Activated naive CD4-positive, alpha-beta T cell treated with anti-CD3 and anti-CD28 coated beads for 36 hours (primary cell): Measurements from ENCODE around the gene PTPRN2. TPM values are rescaled to one million over a fixed set of nuclear protein-coding genes. Genes with fewer than 3 reads are reported as not detected.

Experiments used
- CTCF ChIA-PET: fragments of 350-600 bp; sonication (Branson Sonifier 250); formaldehyde crosslinking; loops from one replicate; lab custom pipeline; 2021; ENCODE audit warnings: antibody characterized with exemption; lab: Charles Lee
- DNase-seq: peaks from one replicate; pipeline ENCODE4 v3.0.0-alpha.2; 2020
- H3K27ac Mint-ChIP-seq: one replicate; pipeline ENCODE4 v1.8.0; 2021; ENCODE audit warnings: mild to moderate bottlenecking, mixed read lengths
- H3K27me3 Mint-ChIP-seq: one replicate; pipeline ENCODE4 v1.8.0; 2021; ENCODE audit warnings: low read depth, mixed read lengths
- H3K36me3 Mint-ChIP-seq: one replicate; pipeline ENCODE4 v1.8.0; 2021; ENCODE audit warnings: low read depth, mixed read lengths
- H3K4me1 Mint-ChIP-seq: one replicate; pipeline ENCODE4 v1.8.0; 2021; ENCODE audit warnings: low read depth, mixed read lengths
- H3K4me3 Mint-ChIP-seq: one replicate; pipeline ENCODE4 v1.8.0; 2021; ENCODE audit warnings: mild to moderate bottlenecking, moderate library complexity, mixed read lengths
- H3K9me3 Mint-ChIP-seq: one replicate; pipeline ENCODE4 v1.8.0; 2021; ENCODE audit warnings: mixed read lengths
- intact Hi-C: fragments of 100-400 bp; cut with micrococcal nuclease; formaldehyde crosslinking; loops from one replicate; pipeline ENCODE4 v1.15.1; 2023
- total RNA-seq, 2 experiments: library from RNA; stranded (reverse); gene quantifications; one replicate each; pipeline ENCODE4 v1.2.3, GENCODE V29; 2021

The PTPRN2 gene
- total RNA-seq, 2 experiments from 2014 or later = 0.54 to 0.62 TPM

- DNase-seq = no peak
- Mint-ChIP-seq H3K27me3 (peaks cover 3% of the 10 kb centered on the region), H3K27ac (no peak overlapping the region), H3K4me3 (no peak overlapping the region), H3K36me3 (no peaks in the 10 kb centered on the region), H3K9me3 (no peaks in the 10 kb centered on the region), H3K4me1 (no peaks in the 10 kb centered on the region)
- CTCF ChIA-PET = no interaction called here
- intact Hi-C loops = no loop called here
Observed at GRCh38 chr7:158061026-158061630, 526.5 kb downstream of the PTPRN2 start.

GRCh38 chr7:158060216-158060615 is 527.4 kb downstream of the PTPRN2 start:
- no peaks in the 10 kb centered on the region for H3K36me3 Mint-ChIP-seq
- intact Hi-C loops = no loop called here
- no peak for DNase-seq

GRCh38 chr7:158057446-158057845 is 530.2 kb downstream of the PTPRN2 start:
- intact Hi-C loops = no loop called here
- H3K4me3 Mint-ChIP-seq = no peak overlapping the region
- H3K36me3 Mint-ChIP-seq = no peaks in the 10 kb centered on the region
- CTCF ChIA-PET = no interaction called here
- DNase-seq = no peak
- H3K4me1 Mint-ChIP-seq = no peaks in the 10 kb centered on the region
- no peaks in the 10 kb centered on the region for H3K9me3 Mint-ChIP-seq
- H3K27me3 Mint-ChIP-seq = no peaks in the 10 kb centered on the region
- no peak overlapping the region for H3K27ac Mint-ChIP-seq

More at GRCh38 chr7:158060216-158060615, 527.4 kb downstream of the PTPRN2 start:
- Mint-ChIP-seq H3K4me3 (no peak overlapping the region), H3K9me3 (no peaks in the 10 kb centered on the region), H3K27me3 (peaks cover 3% of the 10 kb centered on the region), H3K27ac (no peak overlapping the region), H3K4me1 (no peaks in the 10 kb centered on the region)
- CTCF ChIA-PET = no interaction called here

GRCh38 chr7:158056761-158057160 is 530.9 kb downstream of the PTPRN2 start:
- H3K9me3 Mint-ChIP-seq = no peaks in the 10 kb centered on the region
- DNase-seq = no peak
- no peaks in the 10 kb centered on the region for H3K27me3 Mint-ChIP-seq
- no peaks in the 10 kb centered on the region for H3K4me1 Mint-ChIP-seq
- no peak overlapping the region for H3K4me3 Mint-ChIP-seq
- intact Hi-C loops = no loop called here
- H3K27ac Mint-ChIP-seq = no peak overlapping the region
- CTCF ChIA-PET = no interaction called here
- H3K36me3 Mint-ChIP-seq = no peaks in the 10 kb centered on the region

GRCh38 chr7:158055726-158056510 is 531.7 kb downstream of the PTPRN2 start:
- DNase-seq = no peak
- Mint-ChIP-seq H3K27ac (no peak overlapping the region), H3K9me3 (no peaks in the 10 kb centered on the region), H3K4me3 (no peak overlapping the region), H3K36me3 (no peaks in the 10 kb centered on the region), H3K4me1 (no peaks in the 10 kb centered on the region), H3K27me3 (no peaks in the 10 kb centered on the region)
- CTCF ChIA-PET = no interaction called here
- intact Hi-C loops = no loop called here

GRCh38 chr7:158054611-158055010 is 533.0 kb downstream of the PTPRN2 start:
- CTCF ChIA-PET = no interaction called here
- Mint-ChIP-seq H3K36me3 (no peaks in the 10 kb centered on the region), H3K9me3 (no peaks in the 10 kb centered on the region), H3K27me3 (no peaks in the 10 kb centered on the region), H3K4me3 (no peak overlapping the region), H3K4me1 (no peaks in the 10 kb centered on the region), H3K27ac (no peak overlapping the region)
- DNase-seq = no peak
- intact Hi-C loops = no loop called here

GRCh38 chr7:158054081-158054480 is 533.5 kb downstream of the PTPRN2 start:
- Mint-ChIP-seq H3K4me3 (no peak overlapping the region), H3K4me1 (no peaks in the 10 kb centered on the region), H3K27me3 (no peaks in the 10 kb centered on the region), H3K27ac (no peak overlapping the region), H3K9me3 (no peaks in the 10 kb centered on the region), H3K36me3 (no peaks in the 10 kb centered on the region)
- no peak for DNase-seq
- intact Hi-C loops = no loop called here
- CTCF ChIA-PET = no interaction called here

GRCh38 chr7:158053183-158053915 is 534.3 kb downstream of the PTPRN2 start:
- CTCF ChIA-PET = no interaction called here
- DNase-seq = no peak
- Mint-ChIP-seq H3K27me3 (no peaks in the 10 kb centered on the region), H3K36me3 (no peaks in the 10 kb centered on the region), H3K4me1 (no peaks in the 10 kb centered on the region), H3K9me3 (no peaks in the 10 kb centered on the region), H3K4me3 (no peak overlapping the region), H3K27ac (no peak overlapping the region)
- intact Hi-C loops = no loop called here

- Mint-ChIP-seq H3K9me3 (no peaks in the 10 kb centered on the region), H3K4me1 (no peaks in the 10 kb centered on the region), H3K27ac (no peak overlapping the region), H3K4me3 (no peak overlapping the region), H3K36me3 (no peaks in the 10 kb centered on the region), H3K27me3 (no peaks in the 10 kb centered on the region)
- intact Hi-C loops = no loop called here
- CTCF ChIA-PET = no interaction called here
- no peak for DNase-seq
Observed at GRCh38 chr7:158052381-158053060, 535.1 kb downstream of the PTPRN2 start.

- H3K27me3 Mint-ChIP-seq = no peaks in the 10 kb centered on the region
- no peaks in the 10 kb centered on the region for H3K36me3 Mint-ChIP-seq
- no peak overlapping the region for H3K27ac Mint-ChIP-seq
- CTCF ChIA-PET = no interaction called here
- H3K4me3 Mint-ChIP-seq = no peak overlapping the region
- intact Hi-C loops = no loop called here
- no peak for DNase-seq
- no peaks in the 10 kb centered on the region for H3K4me1 Mint-ChIP-seq
- H3K9me3 Mint-ChIP-seq = no peaks in the 10 kb centered on the region
Observed at GRCh38 chr7:158051776-158052175, 535.8 kb downstream of the PTPRN2 start.

- H3K27me3 Mint-ChIP-seq = no peaks in the 10 kb centered on the region
- DNase-seq = no peak
- intact Hi-C loops = no loop called here
- H3K4me1 Mint-ChIP-seq = no peaks in the 10 kb centered on the region
- H3K4me3 Mint-ChIP-seq = no peak overlapping the region
- H3K9me3 Mint-ChIP-seq = no peaks in the 10 kb centered on the region
- H3K27ac Mint-ChIP-seq = no peak overlapping the region
- no peaks in the 10 kb centered on the region for H3K36me3 Mint-ChIP-seq
- CTCF ChIA-PET = no interaction called here
Observed at GRCh38 chr7:158050978-158051651, 536.5 kb downstream of the PTPRN2 start.

GRCh38 chr7:158050441-158050977 is 537.1 kb downstream of the PTPRN2 start:
- Mint-ChIP-seq H3K36me3 (no peaks in the 10 kb centered on the region), H3K4me3 (no peak overlapping the region), H3K9me3 (no peaks in the 10 kb centered on the region), H3K27ac (no peak overlapping the region), H3K27me3 (no peaks in the 10 kb centered on the region), H3K4me1 (no peaks in the 10 kb centered on the region)
- CTCF ChIA-PET = no interaction called here
- intact Hi-C loops = no loop called here
- no peak for DNase-seq
